GM06990 (cell line): ENCODE results near the gene TMF1.

Source experiments
- DNase-seq: peaks from one replicate; pipeline ENCODE4 v3.0.0-alpha.2; 2011; ENCODE audit not compliant: insufficient read length; ENCODE audit errors: extremely low read depth
- H3K27me3 ChIP-seq: replicated peaks from 2 replicates; pipeline ENCODE4 v1.6.0; 2011; ENCODE audit warnings: low read length; ENCODE audit not compliant: control insufficient read depth, insufficient read depth
- H3K36me3 ChIP-seq: 2 replicates; pipeline ENCODE4 v1.5.1; 2011; ENCODE audit warnings: low read length; ENCODE audit not compliant: control insufficient read depth, insufficient read depth
- H3K4me3 ChIP-seq: replicated peaks from 2 replicates; pipeline ENCODE4 v1.5.1; 2011; ENCODE audit warnings: low read depth, mild to moderate bottlenecking, control low read depth, low read length
- TF ChIP-seq, protein P1 (sequence below): IDR thresholded peaks from 2 replicates; pipeline ENCODE4 v1.5.1; 2011; ENCODE audit warnings: low read length, control low read depth, mild to moderate bottlenecking, inconsistent platforms; ENCODE audit not compliant: insufficient read depth, poor library complexity, severe bottlenecking

Gene TMF1

DNA sequence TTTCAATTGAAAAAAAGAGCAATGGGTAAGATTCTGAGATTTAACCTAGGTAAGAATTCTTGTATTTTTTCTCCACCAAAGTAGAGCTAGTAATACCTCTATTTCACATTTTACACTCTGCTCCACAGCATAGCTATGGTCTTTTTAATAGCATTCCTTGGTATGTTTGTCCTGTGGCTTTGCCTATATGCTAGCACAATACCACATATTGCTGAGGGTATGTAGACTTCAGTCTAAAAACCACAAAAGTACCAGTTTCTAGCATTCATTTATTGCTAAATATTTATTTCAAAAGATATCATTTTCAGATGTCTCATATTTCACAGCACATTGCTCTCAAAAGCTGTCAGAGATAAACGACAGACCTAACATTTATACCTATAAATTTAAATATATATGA lies 20.5 kb downstream of the TMF1 start:
- no peak for DNase-seq
- Histone ChIP-seq H3K36me3 (peaks cover 3% of the 10 kb centered on the region), H3K27me3 (no peaks in the 10 kb centered on the region), H3K4me3 (no peak overlapping the region)
- TF ChIP-seq, protein P1, sequence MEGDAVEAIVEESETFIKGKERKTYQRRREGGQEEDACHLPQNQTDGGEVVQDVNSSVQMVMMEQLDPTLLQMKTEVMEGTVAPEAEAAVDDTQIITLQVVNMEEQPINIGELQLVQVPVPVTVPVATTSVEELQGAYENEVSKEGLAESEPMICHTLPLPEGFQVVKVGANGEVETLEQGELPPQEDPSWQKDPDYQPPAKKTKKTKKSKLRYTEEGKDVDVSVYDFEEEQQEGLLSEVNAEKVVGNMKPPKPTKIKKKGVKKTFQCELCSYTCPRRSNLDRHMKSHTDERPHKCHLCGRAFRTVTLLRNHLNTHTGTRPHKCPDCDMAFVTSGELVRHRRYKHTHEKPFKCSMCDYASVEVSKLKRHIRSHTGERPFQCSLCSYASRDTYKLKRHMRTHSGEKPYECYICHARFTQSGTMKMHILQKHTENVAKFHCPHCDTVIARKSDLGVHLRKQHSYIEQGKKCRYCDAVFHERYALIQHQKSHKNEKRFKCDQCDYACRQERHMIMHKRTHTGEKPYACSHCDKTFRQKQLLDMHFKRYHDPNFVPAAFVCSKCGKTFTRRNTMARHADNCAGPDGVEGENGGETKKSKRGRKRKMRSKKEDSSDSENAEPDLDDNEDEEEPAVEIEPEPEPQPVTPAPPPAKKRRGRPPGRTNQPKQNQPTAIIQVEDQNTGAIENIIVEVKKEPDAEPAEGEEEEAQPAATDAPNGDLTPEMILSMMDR, result no peak

DNA sequence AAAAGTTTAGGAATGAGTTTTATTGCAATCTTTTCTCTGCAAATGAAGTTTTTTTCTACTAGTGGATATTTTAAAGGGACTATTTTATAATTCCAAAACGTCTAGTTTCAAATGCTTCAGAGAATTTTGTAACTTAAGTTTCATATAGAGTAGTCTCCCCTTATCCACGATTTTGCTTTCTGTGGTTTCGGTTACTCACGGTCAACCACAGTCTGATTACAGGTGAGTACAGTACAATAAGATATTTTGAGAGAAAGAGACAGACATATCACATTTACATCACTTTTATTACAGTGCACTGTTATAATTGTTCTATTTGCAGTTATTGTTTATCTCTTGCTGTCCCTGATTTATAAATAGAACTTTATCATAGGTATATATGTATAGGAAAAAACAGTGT lies 31.3 kb downstream of the TMF1 start:
- Histone ChIP-seq H3K36me3 (peaks cover 2% of the 10 kb centered on the region; the same call in 1 of the 2 replicates), H3K4me3 (no peak overlapping the region), H3K27me3 (no peaks in the 10 kb centered on the region)
- TF ChIP-seq, protein P1, result no peak
- no peak for DNase-seq

DNA sequence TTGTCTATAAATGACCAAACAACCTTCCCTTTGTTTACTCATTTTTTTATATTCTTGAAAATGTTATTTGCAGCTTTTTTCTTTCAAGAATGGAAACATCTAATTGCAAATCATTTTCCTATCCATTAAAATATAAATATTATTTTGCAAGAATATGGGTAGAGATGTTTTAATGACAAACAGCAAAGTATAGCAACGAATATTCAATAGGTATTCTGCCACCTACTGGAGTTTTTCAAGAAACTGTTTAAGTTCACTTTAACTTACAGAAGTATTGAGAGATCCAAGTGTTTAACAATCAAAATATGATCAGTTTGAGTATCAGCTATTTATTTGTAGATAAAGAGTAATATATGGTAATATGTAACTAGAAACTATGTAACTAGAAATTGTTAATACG lies 31.7 kb downstream of the TMF1 start:
- Histone ChIP-seq H3K27me3 (no peaks in the 10 kb centered on the region), H3K4me3 (no peak overlapping the region), H3K36me3 (peaks cover 2% of the 10 kb centered on the region; the same call in 1 of the 2 replicates)
- DNase-seq, result no peak
- TF ChIP-seq, protein P1, result peak; percentile 32

DNA sequence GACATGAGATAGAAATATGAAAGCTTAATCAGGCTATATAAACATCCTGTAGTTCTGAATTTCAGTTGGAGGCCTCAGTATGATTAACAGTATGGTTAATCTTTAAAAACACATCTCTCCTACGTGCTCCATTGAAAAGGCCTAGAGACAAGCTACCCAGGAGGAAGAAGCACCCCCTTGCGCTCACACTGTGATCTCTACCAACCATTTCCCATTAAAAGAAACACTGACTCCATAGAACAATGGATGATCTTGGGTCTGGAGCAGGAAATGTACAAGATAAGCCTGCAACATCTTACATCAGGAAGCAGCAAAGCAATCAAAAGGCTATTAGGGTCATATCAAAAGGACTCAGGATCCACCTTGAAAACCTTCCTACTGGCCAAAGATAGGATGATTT lies 35.2 kb downstream of the TMF1 start:
- DNase-seq, result no peak
- TF ChIP-seq, protein P1, result no peak
- Histone ChIP-seq H3K4me3 (no peak overlapping the region), H3K36me3 (no peaks in the 10 kb centered on the region), H3K27me3 (no peaks in the 10 kb centered on the region)

DNA sequence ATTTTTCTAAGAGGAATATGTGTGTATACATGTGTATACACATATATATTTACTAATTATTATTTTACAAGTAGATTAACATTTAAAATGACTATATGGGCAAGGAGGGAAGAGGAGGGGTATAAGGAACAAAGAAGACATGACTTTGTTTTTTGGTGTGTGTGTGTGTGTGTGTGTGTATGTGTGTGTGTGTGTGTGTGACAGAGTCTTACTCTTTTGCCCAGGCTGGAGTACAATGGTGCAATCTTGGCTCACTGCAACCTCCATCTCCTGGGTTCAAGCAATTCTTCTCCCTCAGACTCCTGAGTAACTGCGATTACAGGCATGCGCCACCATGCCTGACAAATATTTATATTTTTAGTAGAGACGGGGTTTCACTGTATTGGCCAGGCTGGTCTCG lies 36.0 kb downstream of the TMF1 start:
- DNase-seq, result no peak
- no peaks in the 10 kb centered on the region for H3K27me3 ChIP-seq
- H3K4me3 ChIP-seq, result no peak overlapping the region
- TF ChIP-seq, protein P1, result no peak
- no peaks in the 10 kb centered on the region for H3K36me3 ChIP-seq

DNA sequence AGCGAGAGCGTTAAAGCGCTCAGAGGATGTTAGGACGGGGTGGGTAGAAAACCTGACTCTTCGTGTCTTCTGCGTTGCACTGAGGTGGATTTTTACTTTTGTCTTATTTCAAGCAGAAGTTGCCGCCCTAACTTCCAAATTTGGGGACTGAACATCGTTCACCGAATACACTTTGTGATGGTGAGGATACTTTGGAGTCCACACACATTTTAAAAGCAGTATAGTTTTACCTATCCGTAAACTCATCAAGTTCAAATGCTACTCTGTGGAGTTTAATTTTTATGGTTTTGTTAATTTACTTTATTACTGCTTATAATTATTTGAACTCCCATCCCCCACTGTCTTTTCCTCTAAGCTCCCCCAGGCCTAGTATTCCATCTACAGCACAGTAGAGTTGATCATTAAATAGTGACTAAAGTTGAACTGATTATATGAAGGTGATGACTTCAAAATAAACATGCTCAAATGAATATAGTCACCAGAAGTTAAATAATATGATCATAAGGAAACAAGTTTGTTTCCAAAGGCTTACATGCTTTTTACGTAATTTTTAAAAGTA lies 38.0 kb downstream of the TMF1 start:
- Histone ChIP-seq H3K27me3 (no peaks in the 10 kb centered on the region), H3K36me3 (no peaks in the 10 kb centered on the region; the same call in 1 of the 2 replicates), H3K4me3 (peak overlapping the region; percentile 86)
- DNase-seq, result no peak
- TF ChIP-seq, protein P1, result no peak
